ENCODE results near the gene MALRD1. TPM values are rescaled to one million over a fixed set of nuclear protein-coding genes. Genes with fewer than 3 reads are reported as not detected.
A peak's percentile ranks its signal among the peaks of the same experiment; 100 is the strongest.

Gene MALRD1
- total RNA-seq, 1 experiment from 2014 or later = 0.50 TPM

DNA sequence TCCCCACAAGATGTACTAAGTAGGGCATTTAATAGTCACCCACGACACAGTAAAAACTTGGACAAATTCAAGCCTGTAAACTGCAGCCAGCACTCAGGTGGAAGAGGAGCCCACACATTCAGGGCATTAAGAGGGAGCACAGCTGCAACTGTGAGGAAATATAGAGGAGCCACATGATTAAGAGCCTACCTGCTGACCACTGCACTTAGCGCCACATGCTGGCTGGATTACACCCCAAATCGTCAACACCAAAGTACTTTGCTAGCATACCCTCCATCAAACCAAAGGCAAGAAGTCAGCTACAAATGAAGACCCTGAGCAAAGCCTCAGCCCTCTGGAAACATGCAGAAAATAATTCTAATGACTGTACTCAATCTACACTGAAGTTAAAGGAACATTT lies 445.3 kb downstream of the MALRD1 start:
- peaks cover 13% of the 10 kb centered on the region for H3K36me3 Mint-ChIP-seq
- H3K9me3 Mint-ChIP-seq = peaks cover 12% of the 10 kb centered on the region
- POLR2A ChIA-PET = no interaction called here
- CTCF ChIA-PET = interaction anchor here (1.0 kb wide), 1 partner anchor 49 kb away, joined by 3 read pairs; no protein-coding TSS in a partner anchor
- no peak overlapping the region for H3K4me3 Mint-ChIP-seq
- H3K27me3 Mint-ChIP-seq (ENCODE audit: low read depth) = no peaks in the 10 kb centered on the region
- DNase-seq (ENCODE audit: low spot score) = no peak
- TF ChIP-seq, protein P1, sequence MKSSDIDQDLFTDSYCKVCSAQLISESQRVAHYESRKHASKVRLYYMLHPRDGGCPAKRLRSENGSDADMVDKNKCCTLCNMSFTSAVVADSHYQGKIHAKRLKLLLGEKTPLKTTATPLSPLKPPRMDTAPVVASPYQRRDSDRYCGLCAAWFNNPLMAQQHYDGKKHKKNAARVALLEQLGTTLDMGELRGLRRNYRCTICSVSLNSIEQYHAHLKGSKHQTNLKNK (CRISPR knock-in tag; IDR thresholded peaks at IDR 0.05) = no peak
- TF ChIP-seq, protein P2, sequence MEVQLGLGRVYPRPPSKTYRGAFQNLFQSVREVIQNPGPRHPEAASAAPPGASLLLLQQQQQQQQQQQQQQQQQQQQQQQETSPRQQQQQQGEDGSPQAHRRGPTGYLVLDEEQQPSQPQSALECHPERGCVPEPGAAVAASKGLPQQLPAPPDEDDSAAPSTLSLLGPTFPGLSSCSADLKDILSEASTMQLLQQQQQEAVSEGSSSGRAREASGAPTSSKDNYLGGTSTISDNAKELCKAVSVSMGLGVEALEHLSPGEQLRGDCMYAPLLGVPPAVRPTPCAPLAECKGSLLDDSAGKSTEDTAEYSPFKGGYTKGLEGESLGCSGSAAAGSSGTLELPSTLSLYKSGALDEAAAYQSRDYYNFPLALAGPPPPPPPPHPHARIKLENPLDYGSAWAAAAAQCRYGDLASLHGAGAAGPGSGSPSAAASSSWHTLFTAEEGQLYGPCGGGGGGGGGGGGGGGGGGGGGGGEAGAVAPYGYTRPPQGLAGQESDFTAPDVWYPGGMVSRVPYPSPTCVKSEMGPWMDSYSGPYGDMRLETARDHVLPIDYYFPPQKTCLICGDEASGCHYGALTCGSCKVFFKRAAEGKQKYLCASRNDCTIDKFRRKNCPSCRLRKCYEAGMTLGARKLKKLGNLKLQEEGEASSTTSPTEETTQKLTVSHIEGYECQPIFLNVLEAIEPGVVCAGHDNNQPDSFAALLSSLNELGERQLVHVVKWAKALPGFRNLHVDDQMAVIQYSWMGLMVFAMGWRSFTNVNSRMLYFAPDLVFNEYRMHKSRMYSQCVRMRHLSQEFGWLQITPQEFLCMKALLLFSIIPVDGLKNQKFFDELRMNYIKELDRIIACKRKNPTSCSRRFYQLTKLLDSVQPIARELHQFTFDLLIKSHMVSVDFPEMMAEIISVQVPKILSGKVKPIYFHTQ (CRISPR knock-in tag; IDR thresholded peaks at IDR 0.05) = no peak
- TF ChIP-seq, protein P3, sequence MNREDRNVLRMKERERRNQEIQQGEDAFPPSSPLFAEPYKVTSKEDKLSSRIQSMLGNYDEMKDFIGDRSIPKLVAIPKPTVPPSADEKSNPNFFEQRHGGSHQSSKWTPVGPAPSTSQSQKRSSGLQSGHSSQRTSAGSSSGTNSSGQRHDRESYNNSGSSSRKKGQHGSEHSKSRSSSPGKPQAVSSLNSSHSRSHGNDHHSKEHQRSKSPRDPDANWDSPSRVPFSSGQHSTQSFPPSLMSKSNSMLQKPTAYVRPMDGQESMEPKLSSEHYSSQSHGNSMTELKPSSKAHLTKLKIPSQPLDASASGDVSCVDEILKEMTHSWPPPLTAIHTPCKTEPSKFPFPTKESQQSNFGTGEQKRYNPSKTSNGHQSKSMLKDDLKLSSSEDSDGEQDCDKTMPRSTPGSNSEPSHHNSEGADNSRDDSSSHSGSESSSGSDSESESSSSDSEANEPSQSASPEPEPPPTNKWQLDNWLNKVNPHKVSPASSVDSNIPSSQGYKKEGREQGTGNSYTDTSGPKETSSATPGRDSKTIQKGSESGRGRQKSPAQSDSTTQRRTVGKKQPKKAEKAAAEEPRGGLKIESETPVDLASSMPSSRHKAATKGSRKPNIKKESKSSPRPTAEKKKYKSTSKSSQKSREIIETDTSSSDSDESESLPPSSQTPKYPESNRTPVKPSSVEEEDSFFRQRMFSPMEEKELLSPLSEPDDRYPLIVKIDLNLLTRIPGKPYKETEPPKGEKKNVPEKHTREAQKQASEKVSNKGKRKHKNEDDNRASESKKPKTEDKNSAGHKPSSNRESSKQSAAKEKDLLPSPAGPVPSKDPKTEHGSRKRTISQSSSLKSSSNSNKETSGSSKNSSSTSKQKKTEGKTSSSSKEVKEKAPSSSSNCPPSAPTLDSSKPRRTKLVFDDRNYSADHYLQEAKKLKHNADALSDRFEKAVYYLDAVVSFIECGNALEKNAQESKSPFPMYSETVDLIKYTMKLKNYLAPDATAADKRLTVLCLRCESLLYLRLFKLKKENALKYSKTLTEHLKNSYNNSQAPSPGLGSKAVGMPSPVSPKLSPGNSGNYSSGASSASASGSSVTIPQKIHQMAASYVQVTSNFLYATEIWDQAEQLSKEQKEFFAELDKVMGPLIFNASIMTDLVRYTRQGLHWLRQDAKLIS (CRISPR knock-in tag; IDR thresholded peaks at IDR 0.05; ENCODE audit: borderline replicate concordance) = no peak
- no peak for TF ChIP-seq TP53 (CRISPR knock-in tag; IDR thresholded peaks at IDR 0.05)
- TF ChIP-seq, protein P4, sequence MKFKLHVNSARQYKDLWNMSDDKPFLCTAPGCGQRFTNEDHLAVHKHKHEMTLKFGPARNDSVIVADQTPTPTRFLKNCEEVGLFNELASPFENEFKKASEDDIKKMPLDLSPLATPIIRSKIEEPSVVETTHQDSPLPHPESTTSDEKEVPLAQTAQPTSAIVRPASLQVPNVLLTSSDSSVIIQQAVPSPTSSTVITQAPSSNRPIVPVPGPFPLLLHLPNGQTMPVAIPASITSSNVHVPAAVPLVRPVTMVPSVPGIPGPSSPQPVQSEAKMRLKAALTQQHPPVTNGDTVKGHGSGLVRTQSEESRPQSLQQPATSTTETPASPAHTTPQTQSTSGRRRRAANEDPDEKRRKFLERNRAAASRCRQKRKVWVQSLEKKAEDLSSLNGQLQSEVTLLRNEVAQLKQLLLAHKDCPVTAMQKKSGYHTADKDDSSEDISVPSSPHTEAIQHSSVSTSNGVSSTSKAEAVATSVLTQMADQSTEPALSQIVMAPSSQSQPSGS (CRISPR knock-in tag; IDR thresholded peaks at IDR 0.05; ENCODE audit: borderline replicate concordance, low read depth) = no peak
- TF ChIP-seq, protein P5, sequence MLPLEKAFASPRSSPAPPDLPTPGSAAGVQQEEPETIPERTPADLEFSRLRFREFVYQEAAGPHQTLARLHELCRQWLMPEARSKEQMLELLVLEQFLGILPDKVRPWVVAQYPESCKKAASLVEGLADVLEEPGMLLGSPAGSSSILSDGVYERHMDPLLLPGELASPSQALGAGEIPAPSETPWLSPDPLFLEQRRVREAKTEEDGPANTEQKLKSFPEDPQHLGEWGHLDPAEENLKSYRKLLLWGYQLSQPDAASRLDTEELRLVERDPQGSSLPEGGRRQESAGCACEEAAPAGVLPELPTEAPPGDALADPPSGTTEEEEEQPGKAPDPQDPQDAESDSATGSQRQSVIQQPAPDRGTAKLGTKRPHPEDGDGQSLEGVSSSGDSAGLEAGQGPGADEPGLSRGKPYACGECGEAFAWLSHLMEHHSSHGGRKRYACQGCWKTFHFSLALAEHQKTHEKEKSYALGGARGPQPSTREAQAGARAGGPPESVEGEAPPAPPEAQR (CRISPR knock-in tag; IDR thresholded peaks at IDR 0.05) = no peak
- no peak for TF ChIP-seq ZNF416 (CRISPR knock-in tag; IDR thresholded peaks at IDR 0.05)
- no peak for TF ChIP-seq GABPB1 (CRISPR knock-in tag; IDR thresholded peaks at IDR 0.05)
- TF ChIP-seq, protein P6, sequence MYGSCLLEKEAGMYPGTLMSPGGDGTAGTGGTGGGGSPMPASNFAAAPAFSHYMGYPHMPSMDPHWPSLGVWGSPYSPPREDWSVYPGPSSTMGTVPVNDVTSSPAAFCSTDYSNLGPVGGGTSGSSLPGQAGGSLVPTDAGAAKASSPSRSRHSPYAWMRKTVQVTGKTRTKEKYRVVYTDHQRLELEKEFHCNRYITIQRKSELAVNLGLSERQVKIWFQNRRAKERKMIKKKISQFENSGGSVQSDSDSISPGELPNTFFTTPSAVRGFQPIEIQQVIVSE (CRISPR knock-in tag; IDR thresholded peaks at IDR 0.05; ENCODE audit: borderline replicate concordance) = no peak
- TF ChIP-seq RELA (CRISPR knock-in tag; IDR thresholded peaks at IDR 0.05; ENCODE audit: borderline replicate concordance) = no peak
- TF ChIP-seq ZNF232 (CRISPR knock-in tag; IDR thresholded peaks at IDR 0.05) = no peak
- TF ChIP-seq ATF1 (CRISPR knock-in tag; IDR thresholded peaks at IDR 0.05) = no peak
- TF ChIP-seq, protein P7, sequence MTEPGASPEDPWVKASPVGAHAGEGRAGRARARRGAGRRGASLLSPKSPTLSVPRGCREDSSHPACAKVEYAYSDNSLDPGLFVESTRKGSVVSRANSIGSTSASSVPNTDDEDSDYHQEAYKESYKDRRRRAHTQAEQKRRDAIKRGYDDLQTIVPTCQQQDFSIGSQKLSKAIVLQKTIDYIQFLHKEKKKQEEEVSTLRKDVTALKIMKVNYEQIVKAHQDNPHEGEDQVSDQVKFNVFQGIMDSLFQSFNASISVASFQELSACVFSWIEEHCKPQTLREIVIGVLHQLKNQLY (CRISPR knock-in tag; IDR thresholded peaks at IDR 0.05) = no peak
- TF ChIP-seq SOX15 (CRISPR knock-in tag; IDR thresholded peaks at IDR 0.05) = no peak
- TF ChIP-seq NR1H2 (CRISPR knock-in tag; IDR thresholded peaks at IDR 0.05) = no peak
- H3K4me1 Mint-ChIP-seq = peaks cover 22% of the 10 kb centered on the region
- ATAC-seq = peak; percentile 46; the same call in 1 of the 2 replicates
- no peak overlapping the region for H3K27ac Mint-ChIP-seq
